GM10847 (cell line): ENCODE results near the gene GATC.

Experiments
- POLR2A ChIP-seq: IDR thresholded peaks from 2 replicates; pipeline ENCODE4 v1.6.1; 2011; ENCODE audit not compliant: insufficient read length; ENCODE audit errors: extremely low read depth

The GATC gene

GRCh38 chr12:120460157-120460556 is 13.9 kb downstream of the GATC start:
- no peak for TF ChIP-seq POLR2A

GRCh38 chr12:120462099-120462640 is 15.9 kb downstream of the GATC start:
- no peak for TF ChIP-seq POLR2A

DNA sequence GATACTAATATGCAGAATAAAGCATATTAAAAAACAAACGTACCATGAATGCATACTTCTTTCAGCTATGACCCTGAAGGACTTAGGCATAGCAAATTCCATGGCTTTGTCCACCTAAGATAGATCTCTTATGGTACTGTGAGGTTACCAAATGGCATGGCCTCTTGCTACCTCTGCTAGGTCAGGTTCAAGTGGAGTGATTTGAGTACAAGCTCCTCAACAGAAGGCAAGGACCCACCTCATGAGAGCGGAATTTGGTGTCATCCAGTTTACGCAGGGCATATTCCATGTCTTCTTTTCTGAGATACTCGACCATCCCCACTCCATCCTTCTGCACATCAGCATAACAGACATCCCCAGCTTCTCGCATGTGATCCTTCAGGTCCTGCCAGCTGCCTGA is 17.5 kb downstream of the GATC start:
- TF ChIP-seq POLR2A = no peak

- TF ChIP-seq POLR2A = no peak
Observed at GRCh38 chr12:120465756-120466155, 19.5 kb downstream of the GATC start.

- TF ChIP-seq POLR2A = no peak
Observed at GRCh38 chr12:120466560-120467315, 20.5 kb downstream of the GATC start.

DNA sequence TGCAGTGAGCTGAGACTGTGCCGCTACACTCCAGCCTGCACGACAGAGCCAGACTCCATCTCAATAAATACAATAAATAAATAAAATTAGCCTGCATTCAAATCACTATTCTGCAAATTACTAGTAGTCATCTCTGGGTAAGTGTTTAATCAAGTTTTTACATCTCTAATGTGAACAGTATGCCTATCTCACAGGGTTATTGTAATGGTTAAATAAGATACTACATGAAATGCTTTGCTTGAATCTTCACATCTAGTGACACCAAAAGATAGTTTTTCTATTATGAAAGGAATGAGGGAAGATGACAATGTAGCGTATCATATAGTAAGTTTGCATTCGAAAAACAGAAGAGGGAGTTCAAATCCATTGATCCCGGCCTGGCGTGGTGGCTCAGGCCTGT is 21.2 kb downstream of the GATC start:
- no peak for TF ChIP-seq POLR2A

- TF ChIP-seq POLR2A = no peak
Observed at GRCh38 chr12:120468325-120468820, 22.1 kb downstream of the GATC start.

DNA sequence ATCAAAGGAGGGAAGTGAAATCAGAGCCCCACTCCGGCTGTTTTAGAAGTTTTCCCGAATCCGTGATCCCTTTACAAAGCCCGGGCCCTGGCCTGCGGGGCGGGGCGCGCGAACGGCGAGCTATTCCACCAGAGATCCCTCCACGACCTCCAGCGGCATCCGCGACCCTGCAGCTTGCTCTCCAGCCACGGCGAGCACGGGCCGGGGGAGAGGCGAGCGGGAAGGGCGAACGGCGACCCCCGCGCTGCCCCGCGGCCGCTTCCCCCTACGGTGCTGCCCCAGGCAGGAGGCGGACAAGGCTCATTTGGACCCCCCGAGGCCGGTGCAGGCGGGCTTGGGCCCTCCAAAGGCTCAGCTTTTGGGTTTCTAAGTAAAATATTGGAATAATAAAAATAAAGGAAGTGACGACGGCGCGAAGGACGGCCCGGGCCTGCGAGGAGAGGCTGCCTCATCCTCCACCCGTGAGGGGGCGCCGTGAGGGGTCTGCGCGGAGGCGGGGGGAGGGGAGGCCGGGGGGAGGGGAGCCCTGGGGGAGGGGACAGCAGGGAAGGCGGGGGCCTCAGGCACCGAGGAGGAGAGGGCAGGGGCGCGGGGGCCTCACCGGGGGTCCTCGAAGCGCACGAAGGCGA is 22.7 kb downstream of the GATC start:
- no peak for TF ChIP-seq POLR2A

DNA sequence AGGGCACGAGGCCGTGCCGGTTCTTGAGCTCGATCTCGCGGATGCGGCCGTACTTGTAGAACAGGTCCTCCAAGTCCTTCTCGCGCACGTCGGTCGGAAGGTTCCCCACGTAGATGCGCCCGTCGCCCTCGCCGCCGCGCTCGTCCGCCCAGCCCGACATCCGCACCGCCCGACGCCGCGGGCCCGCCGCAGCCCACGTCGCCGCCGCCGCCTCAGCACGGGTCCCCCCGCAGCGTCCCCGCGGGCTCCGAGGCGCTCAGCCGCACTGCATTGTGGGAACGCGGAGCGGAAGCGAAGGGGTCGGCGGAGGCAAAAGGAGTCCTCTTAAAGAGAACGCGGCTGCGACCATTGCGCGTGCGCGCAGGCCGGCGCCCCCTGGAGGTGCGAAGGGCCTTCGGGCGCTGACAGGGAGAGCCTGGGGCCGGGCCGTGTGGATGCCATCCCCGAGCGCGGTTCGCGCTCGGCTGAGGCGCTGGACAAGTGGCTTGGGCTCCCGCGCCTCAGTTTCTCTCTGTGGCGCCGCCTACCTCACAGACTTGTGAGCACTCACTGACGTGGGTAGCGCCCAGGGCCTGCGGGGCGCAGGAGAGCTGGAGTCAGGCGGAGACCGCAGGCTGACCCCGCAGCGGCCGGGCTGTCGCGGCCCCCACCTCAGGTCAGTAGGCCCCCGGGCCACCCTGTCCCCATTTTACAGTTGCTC is 23.4 kb downstream of the GATC start, which contains the start of gene SRSF9:
Gene SRSF9, minus strand, starts transcription at position 299 of the 700 bp plus-strand sequence. Its CDS starts 139 bp downstream, at position 160.
- TF ChIP-seq POLR2A = peak; percentile 95

DNA sequence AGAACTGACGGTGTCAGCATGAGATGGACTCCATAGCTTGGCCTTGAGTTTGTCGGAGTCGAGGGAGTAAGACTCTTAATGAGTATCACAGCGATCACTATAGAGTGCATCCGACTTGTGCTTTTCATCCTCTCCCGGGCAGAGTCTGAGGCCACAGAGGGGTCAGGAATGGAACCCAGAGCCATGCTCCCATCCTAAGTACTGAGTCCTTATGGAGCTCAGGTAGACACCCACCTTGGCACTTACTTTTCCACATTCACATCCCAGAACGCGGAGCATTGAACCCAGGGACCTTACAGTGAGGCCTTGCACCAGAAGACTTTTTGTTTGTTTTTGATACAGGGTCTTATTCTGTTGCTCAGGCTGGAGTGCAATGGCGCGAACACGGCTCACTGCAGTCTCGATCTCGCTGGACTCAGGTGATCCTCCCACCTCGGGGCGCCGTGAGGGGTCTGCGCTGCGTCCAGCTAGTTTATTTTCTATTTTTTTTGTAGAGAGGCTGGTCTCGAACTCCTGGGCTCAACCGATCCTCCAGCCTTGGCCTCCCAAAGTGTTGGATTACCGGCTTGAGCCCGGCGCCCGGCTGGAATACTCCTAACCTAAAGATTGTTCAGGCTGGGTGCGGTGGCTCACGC is 24.0 kb downstream of the GATC start:
- TF ChIP-seq POLR2A = no peak

- TF ChIP-seq POLR2A = no peak
Observed at GRCh38 chr12:120472521-120472920, 26.3 kb downstream of the GATC start.

DNA sequence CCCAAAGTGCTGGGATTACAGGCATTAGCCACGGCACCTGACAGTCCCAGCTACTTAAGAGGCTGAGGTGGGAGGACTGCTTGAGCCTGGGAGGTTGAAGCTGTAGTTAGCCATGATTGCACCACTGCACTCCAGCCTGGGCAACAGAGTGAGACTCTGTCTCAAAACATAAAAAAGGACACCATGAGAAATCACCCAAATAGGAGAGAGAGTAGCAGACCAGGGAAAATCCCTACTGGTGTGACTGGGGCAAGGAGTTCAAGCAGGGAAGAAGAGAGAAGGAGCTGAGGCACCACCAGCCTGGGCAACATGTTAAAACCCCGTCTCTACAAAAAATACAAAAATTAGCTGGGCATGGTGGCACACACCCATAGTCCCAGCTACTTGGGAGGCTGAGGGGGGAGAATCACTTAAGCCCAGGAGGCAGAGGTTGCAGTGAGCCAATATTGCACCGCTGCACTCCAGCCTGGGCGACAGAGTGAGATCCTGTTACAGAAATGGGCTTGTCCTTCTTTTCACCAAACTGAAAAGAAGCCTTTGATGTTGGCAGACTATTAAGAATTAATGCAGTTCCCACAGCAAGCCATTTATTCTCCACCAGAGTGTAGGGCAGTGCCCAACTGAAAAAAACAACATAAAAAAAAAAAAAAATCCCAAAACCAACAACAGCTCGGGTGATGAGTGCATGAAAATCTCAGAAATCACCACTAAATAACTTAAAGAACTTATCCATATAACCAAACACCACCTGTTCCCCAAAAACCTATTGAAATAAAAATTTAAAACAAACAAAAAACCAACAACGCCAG is 27.8 kb downstream of the GATC start:
- TF ChIP-seq POLR2A = no peak

- no peak for TF ChIP-seq POLR2A
Observed at GRCh38 chr12:120474616-120474960, 28.3 kb downstream of the GATC start.

DNA sequence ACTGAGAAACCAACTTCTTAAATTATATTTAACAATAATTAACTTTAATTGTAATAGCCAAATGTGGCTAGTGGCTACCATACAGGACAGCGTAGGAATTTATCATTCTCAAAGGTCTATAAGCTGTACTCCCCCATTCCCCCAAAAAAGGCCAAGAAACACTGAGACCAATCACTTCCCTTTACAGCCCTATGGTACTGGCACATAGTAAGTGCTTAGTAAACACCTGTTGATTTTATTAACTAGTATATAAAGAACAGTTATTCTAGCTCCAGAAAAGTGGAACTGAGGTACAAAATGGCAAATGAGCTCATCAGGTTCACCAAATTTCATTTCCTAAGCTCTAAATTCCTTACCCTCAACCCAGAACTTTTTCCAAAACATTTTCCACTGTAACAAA is 29.4 kb downstream of the GATC start:
- no peak for TF ChIP-seq POLR2A

GRCh38 chr12:120479458-120479857 is 33.2 kb downstream of the GATC start:
- TF ChIP-seq POLR2A = no peak

- TF ChIP-seq POLR2A = no peak
Observed at GRCh38 chr12:120480211-120480610, 34.0 kb downstream of the GATC start.
